ENCODE results near the gene AKR7A2. TPM values are rescaled to one million over a fixed set of nuclear protein-coding genes. Genes with fewer than 3 reads are reported as not detected.

The AKR7A2 gene
- total and polyA plus RNA-seq, 8 donors: 11.7 to 33.8 (median 27.8) TPM

- no peak for TF ChIP-seq CTCF (IDR thresholded peaks at IDR 0.05)
- FAIRE-seq (no peak), DNase-seq (no peak), ATAC-seq (no peak)
- intact Hi-C loops (cut with DNase I): no loop called here
- H3K27me3 ChIP-seq: no peaks in the 10 kb centered on the region
- H3K27ac ChIP-seq: no peak overlapping the region
- H3K4me1 ChIP-seq: peaks cover 5 to 21% (median 17%) of the 10 kb centered on the region in 3 donors
- peaks cover 0 to 32% (median 7%) of the 10 kb centered on the region in 3 donors for H3K36me3 ChIP-seq
- H3K4me3 ChIP-seq: no peak overlapping the region
- H3K9me3 ChIP-seq: no peaks in the 10 kb centered on the region
Observed at GRCh38 chr1:19254416-19254815, 57.5 kb downstream of the AKR7A2 start.

Other genes starting within 250 kb of the AKR7A2 start
- 10 to 100 TPM; 45.3 to 69.6 (median 62.9) TPM for gene UBR4, start 101.9 kb downstream of the AKR7A2 start, total RNA-seq
- gene UBR4, start 101.9 kb downstream of the AKR7A2 start, polyA plus RNA-seq: 100 to 1,000 TPM in 1 of 2 donors, 10 to 100 TPM in 1; 98.4 to 140 TPM
- gene EMC1, start 60.6 kb downstream of the AKR7A2 start, total RNA-seq: 10 to 100 TPM in 5 of 6 donors, 1 to 10 TPM in 1; 9.9 to 21.0 (median 15.8) TPM
- gene EMC1, start 60.6 kb downstream of the AKR7A2 start, polyA plus RNA-seq: 1 to 10 TPM; 9.2 to 9.4 TPM
- 10 to 100 TPM; 12.2 to 31.0 (median 13.9) TPM for gene MRTO4, start 60.3 kb downstream of the AKR7A2 start, total RNA-seq
- 10 to 100 TPM; 32.3 to 40.9 TPM for gene MRTO4, start 60.3 kb downstream of the AKR7A2 start, polyA plus RNA-seq
- gene AKR7A3, start 23.4 kb downstream of the AKR7A2 start, total RNA-seq: 100 to 1,000 TPM in 4 of 6 donors, 10 to 100 TPM in 2; 34.8 to 328 (median 266) TPM
- gene AKR7A3, start 23.4 kb downstream of the AKR7A2 start, polyA plus RNA-seq: 100 to 1,000 TPM in 1 of 2 donors, 1 to 10 TPM in 1; 3.0 to 209 TPM
- gene SLC66A1, start 182 bp upstream of the AKR7A2 start, total RNA-seq: 1 to 10 TPM; 6.4 to 9.1 (median 7.7) TPM
- 10 to 100 TPM; 23.5 to 26.1 TPM for gene SLC66A1, start 182 bp upstream of the AKR7A2 start, polyA plus RNA-seq
- gene CAPZB, start 173.4 kb upstream of the AKR7A2 start, total RNA-seq: 100 to 1,000 TPM in 2 of 6 donors, 10 to 100 TPM in 4; 43.2 to 124 (median 69.3) TPM
- gene CAPZB, start 173.4 kb upstream of the AKR7A2 start, polyA plus RNA-seq: 100 to 1,000 TPM in 1 of 2 donors, 10 to 100 TPM in 1; 71.8 to 116 TPM

Data from pancreas (tissue), 10 donors.